ENCODE results near the gene AKR1B1. TPM values are rescaled to one million over a fixed set of nuclear protein-coding genes. Genes with fewer than 3 reads are reported as not detected.

AKR1B1 gene
- polyA plus RNA-seq, 1 of the 3 experiments (the other 2 are of a cell fraction) = 216 TPM

- Histone ChIP-seq H3K9ac (no peak overlapping the region), H4K20me1 (ENCODE audit: insufficient read depth) (no peaks in the 10 kb centered on the region), H3K4me2 (no peak overlapping the region), H3K4me1 (ENCODE audit: control insufficient read depth in 1 of 2, insufficient read depth in 2 of 2, low read depth in 1 of 2, low read length in 1 of 2) (no peaks in the 10 kb centered on the region), H3K36me3 (replicated peaks in 1 of 2; ENCODE audit: control insufficient read depth in 1 of 2, insufficient read depth in 2 of 2, low read length in 1 of 2) (no peaks in the 10 kb centered on the region), H3K79me2 (ENCODE audit: insufficient read depth) (no peaks in the 10 kb centered on the region), H3F3A (replicated peaks; ENCODE audit: insufficient read depth) (no peaks in the 10 kb centered on the region), H3K27ac (ENCODE audit: low read depth in 2 of 2, low read length in 1 of 2) (no peak overlapping the region), H2AFZ (ENCODE audit: low read depth) (no peak overlapping the region), H3K9me3 (no peaks in the 10 kb centered on the region), H3K4me3 (ENCODE audit: low read depth in 2 of 2, low read length in 1 of 2) (no peak overlapping the region), H3K27me3 (ENCODE audit: insufficient read depth) (no peaks in the 10 kb centered on the region), H3K9me2 (no peaks in the 10 kb centered on the region)
- TF ChIP-seq EP300 (IDR thresholded peaks at IDR 0.05; ENCODE audit: borderline replicate concordance in 1 of 2, low read depth in 1 of 2, low read length in 1 of 2) (no peak), RFX5 (IDR thresholded peaks at IDR 0.05; ENCODE audit: low read length) (no peak), USF2 (IDR thresholded peaks at IDR 0.05; ENCODE audit: borderline replicate concordance, low read depth, low read length) (no peak), USF1 (IDR thresholded peaks at IDR 0.05; ENCODE audit: borderline replicate concordance, low read depth) (no peak), MXI1 (IDR thresholded peaks at IDR 0.05; ENCODE audit: low read depth, low read length) (no peak), GATA2 (CRISPR knock-in tag; IDR thresholded peaks at IDR 0.05) (no peak), CTCF (IDR thresholded peaks at IDR 0.05) (no peak), FOXM1 (IDR thresholded peaks at IDR 0.05; ENCODE audit: low read depth) (no peak), TAF1 (IDR thresholded peaks at IDR 0.05; ENCODE audit: borderline replicate concordance, low read depth, low read length) (no peak), FOXJ3 (CRISPR knock-in tag; IDR thresholded peaks at IDR 0.05) (no peak)
- ChIA-PET CTCF (interaction anchor here (1.0 to 2.2 kb wide), 6 partner anchors 10 to 182 kb away, joined by 3 to 11 read pairs (median 5); partner anchors contain the start of gene AKR1B1), POLR2A (no interaction called here)
- WGBS (ENCODE audit: low lambda C conversion rate) = 87% methylated on average over 1 of the region's 1 CpG
- no peak for DNase-seq
Observed at GRCh38 chr7:134425777-134426176, 33.1 kb downstream of the AKR1B1 start.

- H4K20me1 ChIP-seq (ENCODE audit: insufficient read depth) = no peaks in the 10 kb centered on the region
- H3K9ac ChIP-seq = no peak overlapping the region
- no peaks in the 10 kb centered on the region for H3K79me2 ChIP-seq (ENCODE audit: insufficient read depth)
- no peak overlapping the region for H3K4me3 ChIP-seq (ENCODE audit: low read depth in 2 of 2, low read length in 1 of 2)
- no peaks in the 10 kb centered on the region for H3K36me3 ChIP-seq (replicated peaks in 1 of 2; ENCODE audit: control insufficient read depth in 1 of 2, insufficient read depth in 2 of 2, low read length in 1 of 2)
- no peaks in the 10 kb centered on the region for H3K9me2 ChIP-seq
- H3K27me3 ChIP-seq (ENCODE audit: insufficient read depth) = no peaks in the 10 kb centered on the region
- TF ChIP-seq MAX (IDR thresholded peaks at IDR 0.05; ENCODE audit: low read depth) (no peak), PBX3 (IDR thresholded peaks at IDR 0.05) (no peak), IRF3 (IDR thresholded peaks at IDR 0.05; ENCODE audit: low read depth, low read length) (no peak), TCF12 (IDR thresholded peaks at IDR 0.05) (no peak)
- DNase-seq = no peak
- no peak overlapping the region for H2AFZ ChIP-seq (ENCODE audit: low read depth)
- no peak overlapping the region for H3K27ac ChIP-seq (ENCODE audit: low read depth in 2 of 2, low read length in 1 of 2)
- no peaks in the 10 kb centered on the region for H3F3A ChIP-seq (replicated peaks; ENCODE audit: insufficient read depth)
- H3K9me3 ChIP-seq = no peaks in the 10 kb centered on the region
- CTCF ChIA-PET = interaction anchor here (1.1 to 4.7 kb wide), 3 partner anchors 10 to 406 kb away, joined by 3 to 36 read pairs (median 5); no protein-coding TSS in a partner anchor
- peaks cover 0 to 7% of the 10 kb centered on the region in 2 experiments; a peak in 1 of 4 replicates for H3K4me1 ChIP-seq (ENCODE audit: control insufficient read depth in 1 of 2, insufficient read depth in 2 of 2, low read depth in 1 of 2, low read length in 1 of 2)
- H3K4me2 ChIP-seq = no peak overlapping the region
- POLR2A ChIA-PET = no interaction called here
- WGBS (ENCODE audit: low lambda C conversion rate) = 70% methylated on average over 4 of the region's 4 CpGs
Observed at GRCh38 chr7:134422638-134423037, 36.3 kb downstream of the AKR1B1 start.

All from SK-N-SH (cell line).